Erythroblast (primary cell): ENCODE data around the gene CHTF8.

Experiments used
- GATA1 ChIP-seq: IDR thresholded peaks from 2 replicates; pipeline ENCODE4 v1.6.1; 2011; ENCODE audit warnings: low read depth, mild to moderate bottlenecking, control low read depth, low read length, moderate library complexity
- POLR2A ChIP-seq: IDR thresholded peaks from 2 replicates; pipeline ENCODE4 v1.6.1; 2011; ENCODE audit warnings: mild to moderate bottlenecking, low read length

GRCh38 chr16:69130461-69130860, 1.9 kb downstream of the CHTF8 start:
- no peak for TF ChIP-seq POLR2A
- TF ChIP-seq GATA1: no peak
